CD4-positive, alpha-beta T cell treated with Interleukin-4 for 4 hours (primary cell): ENCODE data around the gene EEF1B2.
"Not testable (repeated sequence)": the region's sequence is repeated elsewhere in the genome, so short reads cannot be mapped to it uniquely, and the experiment has no call there.

Experiments used
- DNase-seq: peaks from one replicate; pipeline ENCODE4 v3.0.0-alpha.2; 2020

The EEF1B2 gene

DNA sequence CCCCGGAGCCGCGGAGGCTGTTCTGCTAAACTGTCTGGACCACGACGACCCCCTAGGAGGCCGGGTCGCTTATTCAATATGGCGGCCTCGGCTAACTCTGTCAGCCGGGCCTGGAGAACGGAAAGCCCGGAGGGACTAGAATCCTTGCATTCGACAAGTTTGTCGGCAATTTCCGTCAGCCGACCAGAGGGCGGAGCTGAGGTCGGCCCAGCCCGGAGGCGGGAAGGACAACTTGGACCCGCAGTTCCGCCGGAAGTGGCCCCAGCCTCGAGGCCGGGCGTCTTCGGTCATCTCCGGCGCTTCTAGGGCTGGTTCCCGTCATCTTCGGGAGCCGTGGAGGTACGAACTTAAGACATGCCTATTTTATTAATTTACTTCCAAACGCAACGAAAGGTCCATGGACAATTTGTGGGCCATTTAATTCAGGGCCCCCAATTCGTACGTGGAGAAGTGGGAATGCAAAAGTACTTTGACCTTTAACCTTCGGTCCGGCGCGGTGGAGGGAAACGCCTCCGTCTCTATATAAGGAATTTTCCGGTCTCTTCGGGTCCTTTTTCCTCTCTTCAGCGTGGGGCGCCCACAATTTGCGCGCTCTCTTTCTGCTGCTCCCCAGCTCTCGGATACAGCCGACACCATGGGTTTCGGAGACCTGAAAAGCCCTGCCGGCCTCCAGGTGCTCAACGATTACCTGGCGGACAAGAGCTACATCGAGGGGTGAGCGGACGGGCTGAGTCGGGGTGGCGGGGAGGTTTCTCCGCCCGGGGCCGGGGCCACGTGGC, at the start of gene EEF1B2, which contains the start of gene NDUFS1:
Gene EEF1B2 (plus strand): TSS at position 550 of the 779 bp plus-strand sequence. CDS start 85 bp downstream, at position 635.
Gene NDUFS1 (minus strand): TSS at position 99 of the 779 bp plus-strand sequence. CDS start 5,766 bp downstream, outside the sequence.
- peak; percentile 97 for DNase-seq

DNA sequence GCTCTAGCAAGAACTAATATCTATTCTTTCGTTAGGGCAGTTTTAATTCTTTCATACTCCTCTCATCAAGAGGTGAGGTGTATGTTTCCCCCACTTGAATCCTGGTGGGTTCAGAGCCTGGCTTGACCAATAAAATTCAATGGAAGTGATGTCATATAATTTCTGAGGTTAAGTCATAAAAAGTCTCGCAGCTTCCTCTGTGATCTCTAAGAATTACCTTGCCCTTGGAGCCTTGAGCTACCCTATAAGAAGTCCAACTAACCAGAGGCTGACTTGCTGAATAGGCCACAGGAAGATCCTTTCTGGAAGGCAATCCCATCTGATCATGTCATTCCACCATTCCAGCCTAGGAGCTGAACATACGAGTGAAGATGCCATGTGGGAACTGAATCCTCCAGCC, 47.6 kb upstream of the EEF1B2 start:
- DNase-seq, result no peak

DNA sequence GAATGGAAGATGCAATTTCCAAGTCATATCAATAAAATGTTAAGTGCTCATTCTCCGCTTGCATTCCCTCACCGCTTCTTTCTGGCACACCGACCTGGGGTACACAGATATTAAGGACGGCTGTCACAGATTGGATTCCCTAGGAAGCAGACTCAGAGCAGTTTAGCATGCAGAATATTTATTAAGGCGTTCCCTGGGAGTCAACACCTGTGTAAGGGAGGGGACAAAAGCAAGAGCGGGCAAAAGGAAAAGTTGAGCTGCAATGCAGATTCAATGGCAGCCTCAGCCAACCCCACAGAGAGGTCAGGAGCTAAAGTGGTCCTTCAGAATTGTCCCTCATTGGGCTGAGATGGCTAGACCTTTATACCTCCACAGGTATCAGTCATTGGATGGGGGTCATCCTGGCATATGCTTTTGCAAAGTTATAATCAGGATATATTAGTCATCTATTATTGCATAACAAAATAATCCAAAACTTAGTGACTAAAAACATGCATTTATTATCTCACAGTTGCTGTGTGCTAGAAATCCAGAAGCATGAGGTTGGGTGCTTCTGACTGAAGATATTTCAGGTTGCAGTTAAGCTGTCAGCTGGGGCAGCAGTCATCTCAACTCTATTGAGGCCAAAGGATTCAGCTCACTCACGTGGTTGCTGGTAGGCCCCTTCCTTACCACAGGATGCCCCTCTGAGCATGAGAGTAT, 46.7 kb upstream of the EEF1B2 start:
- no peak for DNase-seq

DNA sequence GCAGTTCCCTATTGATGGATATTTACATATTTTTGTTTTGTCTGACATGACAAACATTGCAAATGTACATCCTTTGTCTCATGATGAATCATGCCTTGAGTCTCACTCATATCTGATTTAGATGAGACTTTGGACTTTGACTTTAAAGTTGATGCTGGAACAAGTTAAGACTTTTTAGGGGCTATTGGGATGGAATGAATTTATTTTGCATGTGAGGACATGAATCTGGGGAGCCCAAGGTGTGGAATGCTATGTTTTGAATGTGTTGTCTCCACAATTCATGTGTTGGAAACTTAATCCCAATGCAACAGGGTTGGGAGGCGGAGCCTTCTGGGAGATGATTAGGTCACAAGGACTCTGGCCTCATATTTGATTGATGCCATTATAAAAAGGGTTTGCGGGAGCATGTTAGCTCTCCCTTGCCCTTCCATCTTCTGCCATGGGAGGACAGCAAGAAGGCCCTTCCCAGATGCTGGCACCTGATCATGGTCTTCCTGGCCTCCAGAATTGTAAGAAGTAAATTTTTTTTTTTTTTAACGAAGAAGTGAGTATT, 44.6 kb upstream of the EEF1B2 start:
- DNase-seq, result no peak

DNA sequence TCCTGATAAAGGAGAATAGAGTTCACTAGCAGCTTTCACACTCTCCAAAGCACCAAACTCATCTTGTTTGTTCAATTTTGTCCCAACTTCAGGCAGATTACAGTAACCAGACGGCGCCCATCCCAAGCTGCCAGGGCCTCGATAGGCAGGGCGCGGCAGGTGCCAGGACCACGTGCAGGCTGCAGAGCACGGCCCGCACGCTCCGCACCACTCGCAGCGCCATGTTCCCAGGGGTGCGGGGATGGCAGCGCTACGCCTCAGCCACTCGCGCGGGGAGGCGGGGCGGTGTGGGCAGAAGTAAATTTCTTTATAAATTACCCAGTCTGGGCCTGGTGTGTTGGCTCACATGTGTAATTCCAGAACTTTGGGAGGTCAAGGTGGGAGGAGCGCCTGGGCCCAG, 43.4 kb upstream of the EEF1B2 start:
- DNase-seq, result no peak

DNA sequence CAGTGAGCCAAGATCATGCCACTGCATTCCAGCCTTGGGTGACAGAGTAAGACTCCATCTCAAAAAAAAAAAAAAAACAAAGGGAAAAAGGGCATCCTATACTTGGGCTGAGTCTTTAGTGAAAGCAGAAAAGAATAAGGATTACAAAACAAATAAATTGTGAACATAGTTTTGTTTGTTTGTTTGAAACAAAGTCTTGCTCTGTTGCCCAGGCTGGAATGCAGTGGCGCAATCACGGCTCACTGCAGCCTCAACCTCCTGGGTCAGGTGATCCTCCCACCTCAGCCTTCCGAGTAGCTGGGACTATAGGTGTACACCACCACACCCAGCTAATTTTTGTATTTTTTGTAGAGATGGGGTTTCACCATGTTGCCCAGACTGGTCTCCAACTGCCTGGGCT, 37.1 kb upstream of the EEF1B2 start:
- DNase-seq, result not testable (repeated sequence)

DNA sequence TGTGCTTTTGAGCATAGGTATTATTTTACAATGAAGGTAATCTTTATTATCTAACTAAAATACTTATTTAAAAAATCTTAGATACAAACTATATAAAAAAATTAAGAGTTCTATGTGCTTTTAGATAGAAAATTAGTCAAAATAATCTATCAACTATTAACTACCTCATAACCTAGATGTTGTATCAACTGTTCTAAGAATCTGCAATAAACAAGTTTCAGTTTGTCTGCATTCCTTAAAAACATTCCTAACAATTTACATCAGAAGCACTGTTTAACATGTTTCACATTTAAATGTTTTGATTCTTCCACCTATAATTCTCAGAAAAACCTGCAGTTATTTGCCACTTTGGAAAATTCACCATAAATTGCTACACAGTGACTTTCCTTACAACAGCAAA, 33.8 kb upstream of the EEF1B2 start:
- no peak for DNase-seq

DNA sequence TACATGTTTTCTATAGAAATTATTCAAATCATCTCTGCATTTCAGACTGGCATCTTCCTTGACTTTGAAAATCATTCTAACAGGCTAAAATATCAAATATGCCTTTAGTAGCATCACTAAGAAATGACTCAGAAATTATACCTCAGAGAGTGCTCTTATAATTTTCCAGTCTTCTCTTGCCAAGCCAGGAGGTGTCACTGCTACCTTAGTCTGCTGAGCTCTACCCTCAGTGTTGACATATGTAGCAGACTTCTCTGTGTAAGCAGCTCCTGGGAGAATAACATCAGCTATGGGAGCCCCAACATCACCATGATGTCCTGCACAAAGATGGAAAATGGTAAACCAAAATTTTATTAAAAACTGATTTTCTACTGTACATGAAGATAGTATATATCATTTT, 32.0 kb upstream of the EEF1B2 start:
- DNase-seq, result no peak

DNA sequence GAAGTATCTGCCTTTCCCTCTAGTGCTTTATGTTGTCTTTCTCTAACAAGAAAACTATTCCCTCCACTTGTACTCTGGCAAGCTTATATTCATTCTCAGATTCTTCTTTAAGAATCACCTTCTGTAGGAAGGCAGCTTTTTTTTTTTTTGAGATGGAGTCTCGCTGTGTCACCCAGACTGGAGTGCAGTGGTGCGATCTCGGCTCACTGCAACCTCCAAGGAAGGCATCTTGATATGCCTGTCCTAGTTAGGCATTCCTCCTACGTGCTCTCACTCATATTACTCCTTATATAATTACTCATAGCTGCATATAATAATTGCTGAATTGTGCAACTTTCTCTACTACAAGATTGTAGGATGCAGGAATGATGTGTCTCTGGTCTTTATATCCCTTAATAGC, 16.2 kb upstream of the EEF1B2 start:
- DNase-seq, result no peak

DNA sequence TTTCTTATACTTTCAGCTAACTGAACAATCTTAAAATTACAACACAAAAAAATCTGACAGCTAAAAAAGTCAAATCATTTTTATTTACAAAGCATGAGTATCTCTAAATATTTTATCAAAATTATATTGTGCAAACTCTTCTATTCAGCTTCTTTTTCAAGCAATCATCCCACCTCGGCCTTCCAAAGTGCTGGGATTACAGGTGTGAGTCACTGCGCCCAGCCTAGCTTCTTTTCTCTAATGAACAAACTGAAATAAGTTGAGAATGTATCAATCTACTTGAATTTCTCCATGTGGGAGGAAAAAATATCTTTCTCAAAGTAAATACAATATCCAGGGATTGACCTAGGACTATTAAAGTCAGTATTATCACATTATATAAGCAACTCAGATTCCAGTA, 15.3 kb upstream of the EEF1B2 start:
- no peak for DNase-seq

DNA sequence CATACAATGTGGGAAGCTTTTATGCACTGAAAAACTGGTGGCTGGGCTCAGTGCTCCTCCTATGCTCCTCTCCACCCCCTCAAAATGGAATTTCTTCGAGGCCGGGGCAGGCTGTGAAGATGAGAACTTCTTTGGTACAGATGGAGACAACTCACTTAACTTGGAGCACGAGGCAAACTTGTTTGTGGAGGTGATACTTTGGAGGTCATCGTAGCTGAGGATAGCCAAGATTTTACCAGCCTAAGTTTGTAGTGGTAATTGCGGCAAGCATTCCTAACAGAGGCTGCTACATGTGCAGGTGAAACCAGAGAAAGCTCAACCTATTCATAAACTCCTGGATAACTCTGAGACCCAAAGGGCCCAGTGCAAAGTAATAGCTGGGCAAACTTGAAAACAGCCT, 14.0 kb upstream of the EEF1B2 start:
- no peak for DNase-seq

DNA sequence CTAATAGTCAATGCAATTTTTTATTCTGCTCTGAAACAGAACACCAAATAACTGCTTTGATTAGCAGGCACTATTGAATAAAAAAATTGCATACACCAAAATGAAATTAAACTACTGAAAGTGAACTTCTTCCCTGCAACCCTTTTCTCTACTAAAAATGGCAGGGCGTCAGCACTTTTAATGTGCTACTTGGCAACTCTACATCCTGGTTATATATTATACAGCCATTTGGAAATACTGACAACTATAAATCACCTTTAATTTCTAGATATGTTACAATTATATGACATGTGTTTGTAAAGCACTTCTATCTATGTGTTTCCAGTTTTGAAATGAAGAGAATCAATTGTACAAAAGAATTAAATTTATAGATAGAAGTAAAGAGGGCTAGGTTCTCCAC, 10.4 kb upstream of the EEF1B2 start:
- no peak for DNase-seq

DNA sequence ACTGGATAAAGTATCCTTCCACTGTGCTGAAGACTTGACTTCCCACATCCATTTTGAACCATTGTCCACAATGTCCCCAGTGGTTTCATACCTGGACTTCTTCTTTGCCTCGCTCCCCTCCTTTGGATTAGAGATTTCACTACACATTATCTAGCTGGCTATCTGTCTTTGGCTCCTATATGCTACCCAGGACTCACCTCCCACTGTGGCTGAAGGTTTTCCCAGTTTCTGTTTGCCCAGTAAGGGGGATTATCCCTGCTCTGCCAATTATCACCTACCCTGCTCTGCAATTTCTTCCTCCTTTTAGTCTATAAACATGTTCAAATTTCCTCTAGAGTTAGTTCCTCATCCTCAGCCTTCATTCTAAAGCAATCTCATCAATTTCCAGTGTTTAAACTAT, 9.5 kb upstream of the EEF1B2 start:
- DNase-seq, result no peak

DNA sequence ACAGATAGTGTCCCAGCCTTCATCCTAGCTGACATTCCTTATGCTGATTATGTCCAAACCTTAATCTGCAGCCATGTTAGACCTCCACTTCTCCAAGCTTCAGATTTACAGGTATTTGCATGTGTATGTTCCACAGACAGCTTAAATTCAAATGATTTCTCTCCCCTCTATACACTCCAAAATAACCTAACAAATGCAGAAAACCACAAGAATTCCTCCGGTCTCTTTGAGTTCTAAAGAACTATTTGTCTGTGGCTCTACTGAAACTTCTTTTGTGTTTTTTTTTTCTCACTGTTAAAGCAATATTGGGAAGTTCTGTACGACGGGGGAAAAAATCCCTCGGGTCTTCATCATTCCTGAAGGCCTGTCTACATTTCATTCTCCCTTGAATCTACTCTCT, 9.1 kb upstream of the EEF1B2 start:
- DNase-seq, result no peak

DNA sequence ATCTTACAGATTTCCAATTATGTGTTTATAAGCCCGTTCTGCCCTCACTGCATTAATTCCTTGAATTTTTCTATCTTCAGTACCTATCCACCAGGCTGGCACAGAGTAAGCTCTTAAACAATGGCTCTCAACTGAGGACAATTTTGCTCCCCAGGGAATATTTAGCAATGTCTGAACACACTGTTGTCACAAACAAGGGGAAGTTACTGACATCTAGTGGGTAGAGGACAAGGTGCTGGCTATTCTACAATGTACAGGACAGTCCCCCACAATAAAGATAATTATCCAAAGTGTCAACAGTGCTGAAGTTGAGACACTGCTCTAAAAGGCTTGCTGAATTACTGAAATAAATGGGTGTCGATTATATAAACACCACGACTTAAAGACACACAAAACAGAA, 5.5 kb upstream of the EEF1B2 start:
- DNase-seq, result no peak

DNA sequence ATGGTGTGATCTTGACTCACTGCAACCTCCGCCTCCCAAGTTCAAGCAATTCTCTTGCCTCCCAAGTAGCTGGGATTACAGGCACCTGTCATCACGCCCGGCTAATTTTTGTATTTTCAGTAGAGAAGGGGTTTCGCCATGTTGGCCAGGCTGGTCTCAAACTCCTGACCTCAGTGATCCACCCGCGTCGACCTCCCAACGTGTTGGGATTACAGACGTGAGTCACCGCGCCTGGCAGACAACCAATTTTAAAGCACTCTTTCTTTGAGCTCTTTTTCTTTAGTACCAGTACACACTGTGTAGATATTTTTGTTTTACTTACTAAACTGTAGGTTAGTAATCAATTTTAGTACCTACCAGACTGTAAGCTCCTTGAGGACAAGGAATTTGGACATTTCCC, 2.7 kb upstream of the EEF1B2 start:
- not testable (repeated sequence) for DNase-seq

DNA sequence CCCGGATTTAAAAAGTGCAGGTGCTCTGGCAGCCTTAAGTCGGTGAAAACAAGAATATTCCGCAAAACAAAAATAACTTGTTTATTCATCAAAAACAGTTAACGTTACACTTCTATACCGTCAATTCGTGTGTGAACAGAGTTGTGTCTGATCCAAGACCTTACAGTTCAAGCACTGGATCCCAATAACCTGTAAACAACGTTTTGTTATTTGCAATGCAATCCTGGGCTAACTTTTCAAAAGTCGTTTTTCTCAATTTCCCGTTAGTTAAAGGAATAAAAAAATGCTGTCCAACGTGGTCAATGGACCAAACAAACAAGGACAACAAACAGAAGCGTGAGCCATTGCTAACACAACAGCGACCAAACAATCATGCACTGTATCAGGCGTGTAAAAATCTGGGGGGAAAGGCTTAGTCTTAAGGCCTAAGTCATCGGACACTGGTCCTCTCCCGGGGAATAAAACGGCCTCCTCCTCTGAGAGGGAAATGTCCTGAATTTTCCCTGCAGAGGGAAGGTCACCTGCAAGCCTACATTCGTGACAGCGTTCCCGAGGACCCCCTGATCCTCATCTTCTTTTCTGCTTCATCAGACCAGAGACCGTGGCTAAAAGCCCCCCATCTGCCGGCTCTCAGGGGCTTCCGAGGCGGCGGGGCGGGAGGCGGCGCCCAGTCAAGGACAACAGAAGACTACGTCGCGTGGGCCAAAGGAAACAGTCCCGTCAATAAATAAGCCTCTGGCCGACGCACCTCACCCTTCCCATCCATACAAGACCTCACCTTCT, 941 bp upstream of the EEF1B2 start:
- no peak for DNase-seq

DNA sequence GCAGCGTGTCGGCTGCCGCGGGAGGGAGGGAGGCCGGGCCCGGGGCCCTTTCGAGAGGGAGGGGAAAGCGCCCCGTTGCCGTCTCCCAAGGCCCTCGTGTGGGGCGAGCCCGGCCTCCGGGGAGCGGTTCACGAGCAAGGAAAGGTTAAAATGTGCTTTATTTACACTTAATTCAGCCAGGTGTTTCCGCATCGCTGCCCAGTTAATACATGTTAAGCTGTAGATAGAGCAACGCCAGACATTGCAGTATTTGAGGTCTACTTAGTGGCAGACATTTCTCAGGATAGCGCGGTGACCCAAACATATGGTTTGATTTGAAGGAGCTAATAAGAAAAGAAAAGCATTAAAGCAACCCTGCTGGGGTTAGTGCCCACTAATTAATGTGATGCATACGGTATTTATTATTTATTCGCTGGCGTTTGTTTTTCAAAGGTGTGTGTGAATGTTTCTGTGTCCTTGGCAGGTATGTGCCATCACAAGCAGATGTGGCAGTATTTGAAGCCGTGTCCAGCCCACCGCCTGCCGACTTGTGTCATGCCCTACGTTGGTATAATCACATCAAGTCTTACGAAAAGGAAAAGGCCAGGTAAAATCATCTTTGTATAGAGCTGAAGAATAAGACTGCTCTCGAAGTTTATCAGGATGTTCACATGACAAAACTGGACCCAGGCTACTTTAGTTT, 571 bp downstream of the EEF1B2 start:
- no peak for DNase-seq

DNA sequence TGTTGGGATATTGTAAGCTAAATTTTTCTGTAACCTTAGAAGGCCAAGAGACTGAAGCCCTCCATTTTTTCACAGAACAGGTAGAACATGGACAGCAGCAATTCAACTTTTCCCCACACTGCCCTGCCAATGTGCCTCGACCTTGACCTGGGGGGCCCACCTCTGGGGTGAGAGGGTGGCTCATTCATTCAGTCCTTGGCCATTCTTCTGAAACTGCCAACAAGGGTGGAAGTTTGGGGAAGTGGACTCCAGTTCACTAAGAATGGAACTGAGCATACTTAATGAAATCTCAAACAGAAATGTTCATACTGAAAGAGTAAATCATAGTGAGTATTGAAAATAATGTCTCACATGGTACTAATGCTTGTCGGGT, 1.1 kb downstream of the EEF1B2 start:
- no peak for DNase-seq

DNA sequence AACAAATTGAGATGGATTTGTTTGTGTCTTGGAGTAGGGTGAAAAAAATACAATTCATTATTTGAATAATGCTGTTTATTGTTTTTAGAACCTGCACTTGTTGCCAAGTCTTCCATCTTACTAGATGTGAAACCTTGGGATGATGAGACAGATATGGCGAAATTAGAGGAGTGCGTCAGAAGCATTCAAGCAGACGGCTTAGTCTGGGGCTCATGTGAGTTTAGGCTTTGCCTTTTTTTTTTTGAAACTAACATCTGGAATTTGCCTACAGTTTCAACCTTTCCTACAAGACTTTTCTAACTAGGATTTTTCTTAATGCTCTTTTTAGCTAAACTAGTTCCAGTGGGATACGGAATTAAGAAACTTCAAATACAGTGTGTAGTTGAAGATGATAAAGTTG, 2.7 kb downstream of the EEF1B2 start:
- not testable (repeated sequence) for DNase-seq

DNA sequence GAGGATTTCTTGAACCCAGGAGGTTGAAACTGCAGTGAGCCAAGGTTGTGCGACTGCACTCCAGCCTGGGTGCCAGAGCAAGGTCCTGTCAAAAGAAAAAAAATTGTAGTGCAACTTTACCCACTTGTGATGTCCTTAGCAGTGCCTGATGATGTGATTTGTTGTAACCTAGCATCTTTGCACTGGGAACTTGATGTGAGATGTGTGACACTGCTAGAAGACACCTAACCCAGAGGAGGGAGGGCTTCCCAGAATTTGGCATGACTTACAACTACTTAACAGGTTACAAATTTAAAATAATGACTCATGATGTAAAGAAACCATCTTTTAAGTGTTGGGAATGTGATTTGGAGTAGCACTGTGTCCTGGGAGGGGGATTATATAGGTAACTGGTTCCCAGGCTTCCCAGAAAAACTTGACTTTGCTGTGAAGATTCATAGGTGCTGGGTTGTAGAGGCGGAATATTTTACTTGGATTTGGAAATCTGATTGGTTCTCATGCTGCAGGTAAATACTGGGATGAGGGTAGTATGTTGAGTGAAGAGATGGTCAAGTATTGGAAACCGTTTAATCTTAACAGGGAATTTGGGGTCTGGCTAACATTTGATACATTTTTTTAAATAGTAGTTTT, 3.7 kb downstream of the EEF1B2 start:
- DNase-seq, result no peak

DNA sequence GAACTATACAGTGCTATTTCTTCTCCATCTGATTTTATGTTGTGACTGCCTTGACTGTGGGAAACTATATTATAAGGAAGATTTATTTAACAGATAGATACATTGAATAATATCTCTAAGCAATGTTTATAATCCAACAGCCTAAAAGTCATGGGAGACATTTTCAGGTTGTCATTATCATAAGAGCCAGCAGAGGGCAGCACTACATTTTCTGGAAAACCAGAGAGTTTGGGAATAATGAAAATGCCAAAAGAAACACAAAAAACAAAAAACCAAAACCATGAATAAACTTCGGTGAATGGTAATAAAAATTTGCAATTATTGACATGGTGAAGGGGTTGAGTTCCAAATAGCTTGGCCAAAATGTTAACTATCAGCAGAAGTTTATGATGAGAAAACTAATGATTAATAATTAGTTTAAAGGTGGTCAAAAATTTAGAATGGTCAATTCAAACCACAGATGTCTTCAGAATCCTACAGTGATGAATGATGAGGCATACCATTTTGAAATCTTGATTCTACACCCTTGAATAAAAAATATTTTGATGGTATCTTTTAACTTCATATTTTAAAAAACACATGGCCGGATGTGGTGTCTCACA, 4.7 kb downstream of the EEF1B2 start:
- DNase-seq, result peak; percentile 49
